Muscle of leg (tissue), 11 donors: ENCODE results near the gene IZUMO1. TPM values are rescaled to one million over a fixed set of nuclear protein-coding genes. Genes with fewer than 3 reads are reported as not detected.
A peak's percentile ranks its signal among the peaks of the same experiment; 100 is the strongest.

ENCODE experiments used
- DNase-seq: peaks from one replicate; pipeline ENCODE4 v3.0.0; 2013
- H3K27ac ChIP-seq: one replicate; pipeline ENCODE4 v1.5.1; 2013; ENCODE audit warnings: mild to moderate bottlenecking, low read length, control low read depth
- H3K27me3 ChIP-seq: one replicate; pipeline ENCODE4 v1.6.1; 2013; ENCODE audit warnings: low read length; ENCODE audit not compliant: control insufficient read depth, insufficient read depth
- H3K36me3 ChIP-seq: one replicate; pipeline ENCODE4 v1.6.1; 2013; ENCODE audit warnings: low read length; ENCODE audit not compliant: control insufficient read depth, insufficient read depth
- H3K4me1 ChIP-seq: one replicate; pipeline ENCODE4 v1.6.1; 2013; ENCODE audit warnings: low read length; ENCODE audit not compliant: control insufficient read depth, insufficient read depth
- H3K4me3 ChIP-seq: one replicate; pipeline ENCODE4 v1.5.1; 2013; ENCODE audit warnings: low read length, control low read depth
- H3K9me3 ChIP-seq: replicated peaks from 2 replicates; pipeline ENCODE4 v1.6.1; 2013; ENCODE audit warnings: low read depth, low read length; ENCODE audit not compliant: control insufficient read depth
- WGBS: methylation state at CpG from one replicate; pipeline ENCODE4 v1.1.5; 2013; ENCODE audit warnings: missing lambda C conversion rate; ENCODE audit not compliant: insufficient coverage; 5-methylcytosine and 5-hydroxymethylcytosine counted together
- polyA plus RNA-seq, 8 donors: library from polyadenylated mRNA; unstranded; fragments of 120-200 nt; gene quantifications; one replicate each; pipeline versions ENCODE4 v1.2.1 to v1.2.3, GENCODE V29; 2013; ENCODE audit warnings: inconsistent platforms in 1 of 8, low replicate concordance in 1 of 8; ENCODE audit not compliant: insufficient read length in 8 of 8, insufficient read depth in 1 of 8
- total RNA-seq: library from RNA; stranded (reverse); fragments of 120-200 nt; gene quantifications from one replicate; pipeline ENCODE4 v1.2.4, GENCODE V29; 2013

The IZUMO1 gene
- total and polyA plus RNA-seq, 9 donors, result 0.04 to 1.1 (median 0.76) TPM

GRCh38 chr19:48738557-48739403 lies 7.9 kb downstream of the IZUMO1 start:
- H3K27me3 ChIP-seq, result peaks cover 7% of the 10 kb centered on the region
- DNase-seq, result peak; percentile 96

GRCh38 chr19:48737360-48737998 lies 9.2 kb downstream of the IZUMO1 start:
- H3K9me3 ChIP-seq, result no peaks in the 10 kb centered on the region
- peaks cover 12% of the 10 kb centered on the region for H3K36me3 ChIP-seq
- H3K27ac ChIP-seq, result peak overlapping the region; percentile 82
- no peak overlapping the region for H3K4me3 ChIP-seq
- peaks cover 7% of the 10 kb centered on the region for H3K27me3 ChIP-seq
- WGBS, result 42% methylated on average over 17 of the region's 22 CpGs
- H3K4me1 ChIP-seq, result peaks cover 48% of the 10 kb centered on the region
- DNase-seq, result peak; percentile 82

More at GRCh38 chr19:48738557-48739403, 7.9 kb downstream of the IZUMO1 start:
- Histone ChIP-seq H3K27ac (peak overlapping the region; percentile 92), H3K36me3 (peaks cover 8% of the 10 kb centered on the region), H3K4me1 (peaks cover 48% of the 10 kb centered on the region), H3K4me3 (peak overlapping the region; percentile 53), H3K9me3 (no peaks in the 10 kb centered on the region)
- 2% methylated on average over 85 of the region's 96 CpGs for WGBS

GRCh38 chr19:48735031-48735615 lies 11.6 kb downstream of the IZUMO1 start:
- 24% methylated on average over 34 of the region's 38 CpGs for WGBS
- H3K36me3 ChIP-seq, result peaks cover 17% of the 10 kb centered on the region
- no peak overlapping the region for H3K27ac ChIP-seq
- H3K27me3 ChIP-seq, result peaks cover 7% of the 10 kb centered on the region
- H3K4me1 ChIP-seq, result peaks cover 29% of the 10 kb centered on the region
- H3K9me3 ChIP-seq, result no peaks in the 10 kb centered on the region
- H3K4me3 ChIP-seq, result peak overlapping the region; percentile 5
- no peak for DNase-seq

GRCh38 chr19:48734625-48735024 lies 12.1 kb downstream of the IZUMO1 start:
- WGBS, result 91% methylated on average over 4 of the region's 9 CpGs

DNA sequence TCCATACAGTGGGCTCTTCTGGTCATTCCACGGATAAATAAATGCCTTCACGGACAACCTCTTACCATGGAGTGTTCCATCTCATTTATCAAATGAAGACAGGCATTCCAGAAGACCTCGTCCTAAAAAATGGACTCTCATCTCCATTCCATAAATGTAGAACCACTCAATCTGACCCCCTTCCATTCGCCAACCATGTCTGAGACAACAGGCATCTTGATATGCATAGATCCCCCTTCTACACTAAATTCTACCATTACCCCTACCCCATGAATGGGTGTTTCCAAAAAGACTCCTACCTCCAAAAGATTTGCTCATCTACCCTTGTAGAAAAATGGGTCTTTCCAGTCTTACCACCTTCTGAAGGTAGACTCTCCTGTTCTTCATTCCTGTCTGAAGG lies 15.3 kb downstream of the IZUMO1 start:
- Histone ChIP-seq H3K4me1 (peaks cover 14% of the 10 kb centered on the region), H3K27ac (no peak overlapping the region), H3K27me3 (peaks cover 3% of the 10 kb centered on the region), H3K36me3 (peaks cover 34% of the 10 kb centered on the region), H3K9me3 (no peaks in the 10 kb centered on the region), H3K4me3 (no peak overlapping the region)
- no peak for DNase-seq
- WGBS, result 92% methylated on average over 4 of the region's 4 CpGs

More at GRCh38 chr19:48734625-48735024, 12.1 kb downstream of the IZUMO1 start:
- H3K4me1 ChIP-seq, result peaks cover 24% of the 10 kb centered on the region
- peaks cover 17% of the 10 kb centered on the region for H3K36me3 ChIP-seq
- H3K9me3 ChIP-seq, result no peaks in the 10 kb centered on the region
- H3K27me3 ChIP-seq, result peaks cover 3% of the 10 kb centered on the region
- H3K4me3 ChIP-seq, result no peak overlapping the region
- DNase-seq, result no peak
- H3K27ac ChIP-seq, result no peak overlapping the region

DNA sequence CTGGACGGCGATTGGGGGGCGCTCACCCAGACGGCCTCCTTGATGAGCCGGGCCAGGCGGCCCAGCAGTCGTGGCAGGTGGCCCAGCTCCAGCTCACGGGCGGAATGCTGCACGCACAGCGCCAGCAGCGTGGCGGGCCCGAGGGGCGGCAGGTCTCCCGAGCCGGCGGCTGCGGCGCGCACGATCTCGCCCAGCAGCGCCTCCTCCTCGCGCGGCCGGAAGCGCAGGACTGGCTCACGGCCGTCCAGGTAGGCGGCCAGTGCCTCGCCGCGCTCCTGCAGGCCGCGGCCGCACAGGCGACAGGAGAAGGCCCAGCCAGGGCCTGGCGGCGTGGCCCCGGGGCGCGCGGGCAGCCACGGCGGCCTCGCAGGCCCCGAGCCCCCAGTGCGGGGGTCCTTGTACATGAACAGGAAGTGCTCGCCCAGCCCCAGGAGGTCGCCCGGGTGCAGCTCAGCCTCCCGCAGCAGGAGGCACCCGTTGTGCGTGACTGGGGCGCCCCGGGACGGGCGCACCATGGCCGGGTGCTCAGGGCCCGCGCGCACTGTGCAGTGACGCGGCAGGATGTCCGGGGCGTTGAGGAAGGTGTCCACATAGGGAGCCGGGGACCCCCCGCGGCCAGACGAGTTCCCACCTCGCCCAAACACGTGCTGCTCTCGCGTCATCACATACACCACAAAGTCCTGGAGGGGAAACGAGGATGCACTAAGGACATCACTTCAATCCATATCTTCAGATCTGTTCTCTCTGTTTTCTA lies 17.6 kb downstream of the IZUMO1 start:
- 44% methylated on average over 67 of the region's 77 CpGs for WGBS
- DNase-seq, result no peak
- peaks cover 22% of the 10 kb centered on the region for H3K4me1 ChIP-seq
- no peaks in the 10 kb centered on the region for H3K27me3 ChIP-seq
- peaks cover 35% of the 10 kb centered on the region for H3K36me3 ChIP-seq
- no peak overlapping the region for H3K4me3 ChIP-seq
- no peak overlapping the region for H3K27ac ChIP-seq
- H3K9me3 ChIP-seq, result no peaks in the 10 kb centered on the region

GRCh38 chr19:48726556-48726955 lies 20.2 kb downstream of the IZUMO1 start:
- Histone ChIP-seq H3K9me3 (no peaks in the 10 kb centered on the region), H3K4me3 (no peak overlapping the region), H3K27ac (peak overlapping the region; percentile 98), H3K36me3 (peaks cover 45% of the 10 kb centered on the region), H3K4me1 (peaks cover 23% of the 10 kb centered on the region), H3K27me3 (no peaks in the 10 kb centered on the region)
- no peak for DNase-seq
- WGBS, result 71% methylated on average over 1 of the region's 2 CpGs

DNA sequence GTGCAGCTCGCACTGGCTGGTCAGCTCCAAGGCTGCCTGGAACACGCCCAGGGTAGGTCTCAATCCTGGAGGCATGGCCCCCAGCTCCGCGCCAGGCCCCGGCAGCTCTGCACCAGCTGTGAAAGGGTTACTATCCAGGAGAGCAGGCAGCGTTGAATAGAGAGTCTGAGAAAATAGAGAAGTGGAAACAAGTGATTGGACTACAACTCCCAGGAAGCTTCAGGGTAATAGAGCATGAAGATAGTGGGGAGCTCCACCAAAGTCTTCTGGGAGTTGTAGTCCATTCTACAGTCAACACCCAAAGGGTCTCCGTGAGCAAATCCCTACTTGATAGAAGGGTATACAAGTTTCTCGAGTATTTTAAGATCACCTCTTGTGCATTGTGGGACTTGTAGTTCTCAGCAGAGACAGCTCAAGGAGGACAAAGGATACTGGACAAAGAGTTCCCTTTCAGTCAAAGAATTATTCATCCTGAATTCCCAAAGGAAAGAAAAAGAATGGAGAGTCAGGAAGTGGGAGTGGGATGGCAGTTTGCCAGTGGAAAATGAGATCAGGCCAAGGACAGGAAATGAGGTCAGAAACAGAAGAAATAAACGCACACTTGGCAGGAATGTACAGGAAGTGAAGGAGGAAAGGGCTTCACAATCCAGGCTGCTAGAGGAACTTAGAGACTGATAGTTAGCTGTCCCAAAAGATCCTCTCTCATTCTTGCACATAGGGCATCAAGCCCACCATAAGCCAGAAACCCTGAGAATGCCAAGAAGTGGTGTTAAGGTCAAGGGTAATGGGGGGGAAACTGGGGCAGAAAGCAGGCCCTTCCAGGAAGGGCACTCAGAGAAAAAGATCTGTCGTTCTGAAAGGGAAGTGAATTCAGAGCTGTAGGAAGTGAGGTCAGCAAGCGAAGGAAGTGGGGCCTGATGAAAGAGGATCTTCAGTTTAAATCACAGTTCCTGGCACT lies 21.6 kb downstream of the IZUMO1 start:
- peaks cover 33% of the 10 kb centered on the region for H3K4me1 ChIP-seq
- 45% methylated on average over 7 of the region's 11 CpGs for WGBS
- no peak overlapping the region for H3K4me3 ChIP-seq
- peak; percentile 97 for DNase-seq
- H3K27me3 ChIP-seq, result no peaks in the 10 kb centered on the region
- H3K36me3 ChIP-seq, result peaks cover 42% of the 10 kb centered on the region
- H3K9me3 ChIP-seq, result no peaks in the 10 kb centered on the region
- peak overlapping the region; percentile 98 for H3K27ac ChIP-seq

DNA sequence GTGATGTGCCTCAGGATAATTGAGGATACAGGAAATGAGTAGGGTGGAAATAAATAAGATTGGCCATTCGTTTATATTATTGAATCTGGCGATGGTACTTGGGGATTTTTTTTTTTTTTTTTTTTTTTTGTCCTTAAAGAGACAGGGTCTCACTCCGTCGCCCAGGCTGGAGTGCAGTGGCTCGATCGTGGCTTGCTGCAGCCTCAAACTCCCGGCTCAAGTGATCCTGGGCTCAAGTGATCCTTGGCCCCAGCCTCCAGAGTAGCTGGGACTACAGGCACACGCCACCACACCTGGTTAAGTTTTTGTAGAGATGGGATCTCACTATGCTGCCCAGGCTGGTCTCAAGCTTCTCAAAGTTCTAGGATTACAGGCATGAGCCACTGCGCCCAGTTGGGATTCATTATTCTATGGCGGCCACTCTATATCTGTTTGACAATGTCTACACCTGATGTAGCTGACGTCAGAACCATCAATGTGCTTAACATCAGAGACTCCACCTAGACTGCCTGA lies 24.5 kb downstream of the IZUMO1 start:
- H3K36me3 ChIP-seq, result peaks cover 34% of the 10 kb centered on the region
- no peak for DNase-seq
- H3K9me3 ChIP-seq, result no peaks in the 10 kb centered on the region
- WGBS, result 79% methylated on average over 6 of the region's 11 CpGs
- H3K4me1 ChIP-seq, result peaks cover 59% of the 10 kb centered on the region
- H3K27ac ChIP-seq, result no peak overlapping the region
- H3K27me3 ChIP-seq, result no peaks in the 10 kb centered on the region
- no peak overlapping the region for H3K4me3 ChIP-seq
